ENCODE data around the gene CLEC16A.

GRCh38 chr16:10923146-10923649, 21.2 kb upstream of the CLEC16A start:
- no peak for TF ChIP-seq CTCF (IDR thresholded peaks at IDR 0.05)
- no peak for TF ChIP-seq EZH2phosphoT487 (IDR thresholded peaks at IDR 0.05)
